B cell (primary cell): ENCODE results near the gene TMEM253. TPM values are rescaled to one million over a fixed set of nuclear protein-coding genes. Genes with fewer than 3 reads are reported as not detected.

Source experiments
- ATAC-seq: fragments of 200-7000 bp; cut with Tn5 transposase; one replicate; pipeline ENCODE4 v1.10.0; 2021; ENCODE audit warnings: low read depth, mild to moderate bottlenecking, moderate number of reproducible peaks, moderate library complexity
- CTCF ChIA-PET: fragments of 350-600 bp; sonication (Branson Sonifier 250); formaldehyde crosslinking; loops from one replicate; lab custom pipeline; 2021; ENCODE audit warnings: antibody characterized with exemption, inconsistent platforms; lab: Charles Lee
- POLR2A ChIA-PET: fragments of 350-600 bp; sonication (Branson Sonifier 250); formaldehyde crosslinking; loops from one replicate; lab custom pipeline; 2021; ENCODE audit warnings: antibody characterized with exemption; lab: Charles Lee
- DNase-seq: peaks from one replicate; pipeline ENCODE4 v3.0.0; 2013
- H2AFZ ChIP-seq: 2 replicates; pipeline ENCODE4 v1.6.1; 2012; ENCODE audit warnings: mild to moderate bottlenecking, low read depth, low read length; ENCODE audit not compliant: insufficient read depth, poor library complexity, severe bottlenecking
- H3K27ac ChIP-seq, 2 donors: 1 replicate in 1 of 2; 2 replicates in 1 of 2; pipeline ENCODE4 v1.5.1; 2012 to 2013; ENCODE audit warnings: low read length in 2 of 2, mild to moderate bottlenecking in 2 of 2, moderate library complexity in 1 of 2
- H3K27me3 ChIP-seq, 4 experiments: fragments of 200-600 bp in 1 of 4; sonication (generic) in 1 of 4; replicated peaks in 1 of 4; 1 replicate in 2 of 4; 2 replicates in 2 of 4; pipeline versions ENCODE4 v1.6.1 to v1.7.0; 2013 to 2016; ENCODE audit warnings: low read length in 3 of 4, mild to moderate bottlenecking in 2 of 4, mixed read lengths in 1 of 4, moderate library complexity in 1 of 4; ENCODE audit not compliant: insufficient read depth in 4 of 4, control insufficient read depth in 3 of 4; ENCODE audit errors: control extremely low read depth in 1 of 4
- H3K36me3 ChIP-seq, 2 experiments: replicated peaks in 1 of 2; 1 replicate in 1 of 2; 2 replicates in 1 of 2; pipeline versions ENCODE4 v1.6.1 to v1.7.1; 2013; ENCODE audit warnings: low read length in 1 of 2; ENCODE audit not compliant: insufficient read depth in 2 of 2, control insufficient read depth in 1 of 2; ENCODE audit errors: control extremely low read depth in 1 of 2, extremely low read depth in 1 of 2
- H3K4me1 ChIP-seq, 2 donors: fragments of 200-600 bp in 1 of 2; sonication (generic) in 1 of 2; 1 replicate in 1 of 2; 2 replicates in 1 of 2; pipeline versions ENCODE4 v1.5.1 to v1.6.1; 2013 to 2017; ENCODE audit warnings: low read length in 2 of 2; ENCODE audit not compliant: control insufficient read depth in 2 of 2, insufficient read depth in 2 of 2
- H3K4me2 ChIP-seq: replicated peaks from 2 replicates; pipeline ENCODE3; 2012; ENCODE audit warnings: mild to moderate bottlenecking, low read depth, low read length; ENCODE audit not compliant: poor library complexity, severe bottlenecking
- H3K4me3 ChIP-seq, 5 experiments: fragments of 200-600 bp in 1 of 5; sonication (generic) in 1 of 5; 1 replicate in 3 of 5; 2 replicates in 2 of 5; pipeline versions ENCODE4 v1.5.1 to v1.7.0; 2011 to 2016; ENCODE audit warnings: low read length in 4 of 5, mild to moderate bottlenecking in 4 of 5, low read depth in 2 of 5, control low read depth in 1 of 5, moderate library complexity in 1 of 5; ENCODE audit not compliant: insufficient read depth in 1 of 5; ENCODE audit errors: control extremely low read depth in 1 of 5, extremely low read depth in 1 of 5
- H3K79me2 ChIP-seq: fragments of 200-600 bp; sonication (generic); one replicate; pipeline ENCODE4 v1.6.0; 2016; ENCODE audit warnings: low read length; ENCODE audit not compliant: control insufficient read depth, insufficient read depth
- H3K9ac ChIP-seq: fragments of 200-600 bp; sonication (generic); 2 replicates; pipeline ENCODE4 v1.6.1; 2017; ENCODE audit warnings: mild to moderate bottlenecking, low read length, moderate library complexity
- H3K9me3 ChIP-seq, 3 donors: one replicate each; pipeline versions ENCODE4 v1.6.1 to v1.7.1; 2013; ENCODE audit warnings: low read length in 2 of 3; ENCODE audit not compliant: control insufficient read depth in 2 of 3, insufficient read depth in 1 of 3; ENCODE audit errors: control extremely low read depth in 1 of 3
- H4K20me1 ChIP-seq: 2 replicates; pipeline ENCODE4 v1.6.0; 2012; ENCODE audit warnings: mild to moderate bottlenecking, low read length; ENCODE audit not compliant: insufficient read depth, control insufficient read depth, poor library complexity, severe bottlenecking
- H3K27ac Mint-ChIP-seq: one replicate; pipeline ENCODE4 v1.8.0; 2021; ENCODE audit warnings: mixed read lengths
- H3K27me3 Mint-ChIP-seq: one replicate; pipeline ENCODE4 v1.8.0; 2021; ENCODE audit warnings: mixed read lengths
- H3K4me1 Mint-ChIP-seq: one replicate; pipeline ENCODE4 v1.8.0; 2021; ENCODE audit warnings: mixed read lengths
- H3K4me3 Mint-ChIP-seq: one replicate; pipeline ENCODE4 v1.8.0; 2021; ENCODE audit warnings: mixed read lengths
- H3K9me3 Mint-ChIP-seq: one replicate; pipeline ENCODE4 v1.8.0; 2022; ENCODE audit warnings: mixed read lengths; ENCODE audit not compliant: insufficient read depth
- EZH2 ChIP-seq: IDR thresholded peaks from 2 replicates; pipeline ENCODE4 v1.6.1; 2012; ENCODE audit warnings: borderline replicate concordance, low read depth, mild to moderate bottlenecking, moderate library complexity, low read length; ENCODE audit not compliant: insufficient read depth, poor library complexity, severe bottlenecking
- WGBS: methylation state at CpG from one replicate; pipeline ENCODE4 v1.1.5; 2013; ENCODE audit warnings: missing lambda C conversion rate; ENCODE audit not compliant: insufficient coverage; 5-methylcytosine and 5-hydroxymethylcytosine counted together
- intact Hi-C: fragments of 100-400 bp; cut with micrococcal nuclease; formaldehyde crosslinking; loops from one replicate; pipeline ENCODE4 v1.10.0; 2022
- polyA plus RNA-seq: library from polyadenylated mRNA; depleted of rRNA; stranded (reverse); fragments of >200 nt; gene quantifications from 2 replicates; pipeline ENCODE4 v1.2.3, GENCODE V29; 2012
- total RNA-seq, 2 donors: library from RNA; stranded (reverse); fragments of 120-200 nt in 1 of 2; gene quantifications; 1 replicate in 1 of 2; 2 replicates in 1 of 2; pipeline versions ENCODE4 v1.2.3 to v1.2.4, GENCODE V29; 2013 to 2022
- TF ChIP-seq, protein P1 (sequence below): fragments of 200-600 bp; IDR thresholded peaks from one replicate; pipeline ENCODE4 v1.8.0; 2022; ENCODE audit warnings: antibody characterized with exemption, mild to moderate bottlenecking

Gene TMEM253
- total and polyA plus RNA-seq, 2 donors (not counting 1 experiment from before 2014, with no cell fraction given): not detected

DNA sequence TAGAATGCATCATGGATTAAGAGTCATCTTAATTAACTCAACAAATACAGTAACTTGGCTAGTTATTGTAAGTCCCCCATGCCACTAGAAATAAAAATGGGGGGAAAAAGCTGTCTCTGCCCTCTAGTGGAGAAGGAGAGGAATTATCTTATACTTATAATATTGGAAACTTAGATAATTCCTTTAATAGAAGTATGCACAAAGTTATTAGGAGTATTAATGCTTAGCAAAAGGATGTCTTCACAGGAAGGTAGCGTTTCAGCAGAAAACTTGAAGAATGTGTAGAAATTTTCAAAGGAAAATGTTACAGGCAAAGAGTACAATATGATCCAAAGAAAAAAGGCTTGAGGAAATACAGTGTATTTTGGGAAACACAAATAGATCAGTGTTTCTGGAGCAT lies 35.2 kb downstream of the TMEM253 start:
- no peak overlapping the region for H3K4me3 ChIP-seq
- no peak overlapping the region for H2AFZ ChIP-seq
- intact Hi-C loops: loop anchor here (10.0 kb wide), 1 partner anchor 419 kb away; no protein-coding TSS in a partner anchor
- no peaks in the 10 kb centered on the region for H3K27me3 ChIP-seq
- H3K27ac Mint-ChIP-seq: no peak overlapping the region
- H3K36me3 ChIP-seq: no peaks in the 10 kb centered on the region
- no peak overlapping the region for H3K9ac ChIP-seq
- H3K9me3 ChIP-seq: no peaks in the 10 kb centered on the region
- ChIA-PET POLR2A (no interaction called here), CTCF (interaction anchor here (0.6 to 3.0 kb wide), 11 partner anchors 9 to 420 kb away, joined by 3 to 19 read pairs (median 3); no protein-coding TSS in a partner anchor)
- peaks cover 16% of the 10 kb centered on the region for H3K27me3 Mint-ChIP-seq
- H3K9me3 Mint-ChIP-seq: no peaks in the 10 kb centered on the region
- ATAC-seq (no peak), DNase-seq (peak; percentile 26)
- H3K4me1 ChIP-seq: no peaks in the 10 kb centered on the region
- H4K20me1 ChIP-seq: no peaks in the 10 kb centered on the region
- H3K4me2 ChIP-seq: no peak overlapping the region
- H3K4me3 Mint-ChIP-seq: no peak overlapping the region
- TF ChIP-seq EZH2: no peak
- TF ChIP-seq, protein P1, sequence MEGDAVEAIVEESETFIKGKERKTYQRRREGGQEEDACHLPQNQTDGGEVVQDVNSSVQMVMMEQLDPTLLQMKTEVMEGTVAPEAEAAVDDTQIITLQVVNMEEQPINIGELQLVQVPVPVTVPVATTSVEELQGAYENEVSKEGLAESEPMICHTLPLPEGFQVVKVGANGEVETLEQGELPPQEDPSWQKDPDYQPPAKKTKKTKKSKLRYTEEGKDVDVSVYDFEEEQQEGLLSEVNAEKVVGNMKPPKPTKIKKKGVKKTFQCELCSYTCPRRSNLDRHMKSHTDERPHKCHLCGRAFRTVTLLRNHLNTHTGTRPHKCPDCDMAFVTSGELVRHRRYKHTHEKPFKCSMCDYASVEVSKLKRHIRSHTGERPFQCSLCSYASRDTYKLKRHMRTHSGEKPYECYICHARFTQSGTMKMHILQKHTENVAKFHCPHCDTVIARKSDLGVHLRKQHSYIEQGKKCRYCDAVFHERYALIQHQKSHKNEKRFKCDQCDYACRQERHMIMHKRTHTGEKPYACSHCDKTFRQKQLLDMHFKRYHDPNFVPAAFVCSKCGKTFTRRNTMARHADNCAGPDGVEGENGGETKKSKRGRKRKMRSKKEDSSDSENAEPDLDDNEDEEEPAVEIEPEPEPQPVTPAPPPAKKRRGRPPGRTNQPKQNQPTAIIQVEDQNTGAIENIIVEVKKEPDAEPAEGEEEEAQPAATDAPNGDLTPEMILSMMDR: peak; percentile 86
- H3K79me2 ChIP-seq: no peaks in the 10 kb centered on the region
- H3K27ac ChIP-seq: no peak overlapping the region
- no peaks in the 10 kb centered on the region for H3K4me1 Mint-ChIP-seq
- 0% methylated on average over 1 of the region's 1 CpG for WGBS

- Mint-ChIP-seq H3K4me3 (no peak overlapping the region), H3K27ac (no peak overlapping the region), H3K4me1 (no peaks in the 10 kb centered on the region), H3K27me3 (peaks cover 27% of the 10 kb centered on the region), H3K9me3 (no peaks in the 10 kb centered on the region)
- no peaks in the 10 kb centered on the region for H3K36me3 ChIP-seq
- no peak overlapping the region for H2AFZ ChIP-seq
- no peaks in the 10 kb centered on the region for H4K20me1 ChIP-seq
- no peak overlapping the region for H3K4me2 ChIP-seq
- no peak overlapping the region for H3K9ac ChIP-seq
- no CpG with 5 or more reads among the region's 1 CpG for WGBS
- no peaks in the 10 kb centered on the region for H3K79me2 ChIP-seq
- H3K27me3 ChIP-seq: no peaks in the 10 kb centered on the region
- DNase-seq: no peak
- H3K4me3 ChIP-seq: no peak overlapping the region
- TF ChIP-seq, protein P1: no peak
- no peak for TF ChIP-seq EZH2
- no peak overlapping the region for H3K27ac ChIP-seq
- ChIA-PET POLR2A (no interaction called here), CTCF (interaction anchor here (0.7 kb wide), 1 partner anchor 95 kb away, joined by 3 read pairs; no protein-coding TSS in a partner anchor)
- ATAC-seq: no peak
- intact Hi-C loops: no loop called here
- peaks cover 0 to 11% (median 7%) of the 10 kb centered on the region in 3 donors for H3K9me3 ChIP-seq
- H3K4me1 ChIP-seq: no peaks in the 10 kb centered on the region
These were observed 41.5 kb downstream of the TMEM253 start for GRCh38 chr14:21142357-21142756.
